GM19463 (cell line): ENCODE results near the gene GTPBP8.
A peak's percentile ranks its signal among the peaks of the same experiment; 100 is the strongest.

Source experiments
- ATAC-seq: cut with Tn5 transposase; IDR thresholded peaks from one replicate; pipeline ENCODE4 v1.9.1; 2021; ENCODE audit warnings: mild to moderate bottlenecking, moderate library complexity; ENCODE audit not compliant: unreplicated experiment

Gene GTPBP8

DNA sequence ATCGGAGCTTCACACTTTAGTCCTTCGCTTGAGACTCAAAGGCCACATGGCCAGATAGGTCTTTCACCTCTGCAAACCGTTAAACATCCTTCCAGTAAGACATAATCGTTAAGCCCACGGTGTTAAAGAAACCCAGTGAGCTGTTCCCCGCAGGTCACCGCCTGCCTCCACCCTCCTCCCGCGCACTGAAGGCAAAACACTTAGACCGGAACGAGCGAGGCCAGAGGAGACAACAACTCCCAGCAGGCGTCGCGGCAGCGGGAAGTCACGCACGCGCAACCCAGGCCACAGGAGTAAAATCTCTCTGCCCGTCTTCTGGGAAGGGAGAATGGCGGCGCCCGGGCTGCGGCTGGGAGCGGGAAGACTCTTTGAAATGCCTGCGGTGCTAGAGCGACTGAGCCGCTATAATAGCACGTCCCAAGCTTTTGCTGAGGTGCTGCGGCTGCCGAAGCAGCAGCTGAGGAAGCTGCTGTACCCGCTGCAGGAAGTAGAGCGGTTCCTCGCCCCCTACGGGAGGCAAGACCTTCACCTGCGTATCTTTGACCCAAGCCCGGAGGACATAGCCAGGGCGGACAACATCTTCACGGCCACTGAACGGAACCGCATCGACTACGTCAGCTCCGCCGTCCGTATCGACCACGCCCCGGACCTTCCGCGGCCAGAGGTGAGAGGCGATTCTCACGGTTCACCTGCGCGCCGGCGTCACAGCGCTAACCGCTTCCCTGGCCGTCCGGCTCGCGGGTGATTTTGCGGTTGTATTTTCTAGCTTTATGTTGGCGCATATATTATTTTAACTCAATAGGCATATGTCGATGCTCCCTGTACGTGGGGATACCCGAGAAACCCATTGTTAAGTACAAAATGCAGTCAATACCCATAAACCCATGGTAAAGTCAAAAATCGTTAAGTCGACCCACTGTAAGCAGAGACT lies at the start of gene GTPBP8:
Gene GTPBP8 (plus strand): TSS at position 313 of the 931 bp plus-strand sequence. CDS start 16 bp downstream, at position 329.
- ATAC-seq: peak; percentile 93

DNA sequence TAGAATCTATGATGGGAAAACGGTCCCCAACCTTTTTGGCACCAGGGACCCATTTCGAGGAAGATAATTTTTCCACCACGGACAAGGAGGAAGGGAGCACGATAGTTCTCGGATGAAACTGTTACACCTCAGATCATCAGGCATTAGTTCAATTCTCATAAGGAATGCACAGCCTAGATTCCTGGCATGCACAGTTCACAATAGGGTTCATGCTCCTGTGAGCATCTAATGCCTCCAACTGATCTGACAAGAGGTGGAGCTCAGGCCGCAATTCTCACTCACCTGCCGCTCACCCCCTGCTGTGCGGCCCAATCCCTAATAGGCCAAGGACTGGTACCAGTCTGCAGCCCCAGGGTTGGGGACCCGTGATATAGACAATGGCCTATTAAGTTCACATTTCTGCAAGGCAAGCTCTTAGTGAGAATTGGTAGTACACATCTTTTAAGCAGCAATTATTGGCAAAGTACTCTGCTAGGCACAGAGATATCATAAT lies 42.4 kb upstream of the GTPBP8 start:
- ATAC-seq: no peak

- no peak for ATAC-seq
Measured at GRCh38 chr3:112956351-112956750, 34.4 kb upstream of the GTPBP8 start.

- ATAC-seq: no peak
Measured at GRCh38 chr3:112958811-112959560, 31.8 kb upstream of the GTPBP8 start.

- ATAC-seq: no peak
Measured at GRCh38 chr3:112963683-112964082, 27.1 kb upstream of the GTPBP8 start.

- no peak for ATAC-seq
Measured at GRCh38 chr3:112965656-112966055, 25.1 kb upstream of the GTPBP8 start.

DNA sequence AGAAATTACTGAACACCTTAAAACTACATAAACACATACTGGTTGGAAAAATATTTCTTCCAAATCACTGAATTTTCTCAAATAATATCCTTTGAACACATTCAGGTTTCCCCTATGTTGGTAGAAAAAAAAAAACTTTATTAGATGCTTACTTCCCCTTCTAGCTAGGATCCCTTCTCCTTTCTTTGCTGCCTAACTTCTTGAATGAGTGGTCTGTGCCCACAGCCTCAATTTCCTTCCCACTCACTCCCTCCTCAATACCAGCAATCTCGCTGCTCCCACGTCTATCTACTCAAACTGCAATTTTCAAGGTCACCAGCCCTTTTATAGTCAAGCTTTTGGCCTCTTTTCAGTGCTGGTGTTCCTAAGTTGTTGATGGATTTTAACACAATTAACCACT lies 24.2 kb upstream of the GTPBP8 start:
- no peak for ATAC-seq

GRCh38 chr3:112967425-112967824 lies 23.4 kb upstream of the GTPBP8 start:
- ATAC-seq: no peak

- no peak for ATAC-seq
Measured at GRCh38 chr3:112967828-112968227, 23.0 kb upstream of the GTPBP8 start.

DNA sequence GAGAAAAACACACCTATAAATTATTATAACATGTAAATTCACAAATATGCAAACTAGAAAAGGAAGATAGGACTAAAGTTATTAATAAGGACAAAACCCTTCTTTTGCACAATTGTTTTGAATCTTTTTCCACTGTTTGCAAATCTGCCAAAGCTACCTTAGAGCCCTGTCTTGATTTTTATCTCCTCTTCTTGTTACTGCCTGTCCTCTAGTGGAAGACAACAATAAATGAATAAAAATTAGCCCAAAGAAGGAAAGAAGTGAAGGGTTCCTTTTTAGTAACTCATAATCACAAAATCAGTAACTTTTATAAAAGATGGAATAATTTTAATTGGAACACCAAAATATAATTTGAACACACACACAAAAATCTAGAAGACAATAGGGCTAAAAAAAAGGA lies 18.6 kb upstream of the GTPBP8 start:
- no peak for ATAC-seq

GRCh38 chr3:112973325-112974177 lies 17.2 kb upstream of the GTPBP8 start:
- ATAC-seq: peak; percentile 92

GRCh38 chr3:112974178-112974517 lies 16.6 kb upstream of the GTPBP8 start:
- no peak for ATAC-seq

- ATAC-seq: no peak
Measured at GRCh38 chr3:112974894-112975293, 15.9 kb upstream of the GTPBP8 start, which contains the start of gene CD200R1. CD200R1 (minus strand) TSS chr3:112975103; CDS start chr3:112974857, 246 bp downstream.

GRCh38 chr3:112976001-112976400 lies 14.8 kb upstream of the GTPBP8 start:
- ATAC-seq: no peak

DNA sequence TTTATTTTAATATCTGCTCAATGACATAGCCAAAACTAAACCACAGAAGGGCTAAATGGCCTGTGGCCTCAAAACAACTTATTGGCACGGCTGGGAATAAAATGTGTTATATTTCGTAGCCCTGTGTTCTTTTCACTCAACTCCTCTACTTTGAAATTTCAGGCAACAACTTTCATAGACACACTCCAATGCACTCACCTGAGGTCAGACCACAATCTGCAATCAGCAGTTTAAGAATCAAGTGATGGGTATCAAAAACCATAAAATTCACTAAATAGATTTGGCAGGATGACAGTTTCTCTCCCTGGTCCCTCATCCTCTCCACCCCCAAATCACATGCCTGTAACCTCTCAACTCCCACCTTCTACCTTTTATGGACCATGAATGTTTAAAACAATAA lies 13.8 kb upstream of the GTPBP8 start:
- ATAC-seq: no peak

- no peak for ATAC-seq
Measured at GRCh38 chr3:112979244-112979832, 11.4 kb upstream of the GTPBP8 start.

- ATAC-seq: no peak
Measured at GRCh38 chr3:112980080-112980479, 10.7 kb upstream of the GTPBP8 start.

DNA sequence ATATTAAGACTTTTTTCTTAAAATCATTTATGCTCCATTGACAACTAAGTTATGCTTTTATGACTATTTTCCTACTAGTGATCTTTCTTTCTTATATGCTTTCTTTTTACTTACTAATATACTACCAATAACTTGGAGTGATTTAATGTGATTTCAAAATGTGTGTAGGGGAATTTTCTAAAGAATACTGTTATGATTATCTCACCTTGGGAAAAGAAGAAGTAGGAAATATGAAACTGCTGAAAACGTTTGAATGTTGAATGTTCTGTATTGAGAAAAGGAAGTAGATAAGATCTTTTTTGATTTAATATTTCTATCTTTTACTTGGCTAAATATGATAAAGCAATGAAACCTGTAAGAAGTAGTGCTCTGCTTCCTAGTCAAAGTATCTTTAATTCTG lies 8.1 kb upstream of the GTPBP8 start:
- ATAC-seq: no peak

DNA sequence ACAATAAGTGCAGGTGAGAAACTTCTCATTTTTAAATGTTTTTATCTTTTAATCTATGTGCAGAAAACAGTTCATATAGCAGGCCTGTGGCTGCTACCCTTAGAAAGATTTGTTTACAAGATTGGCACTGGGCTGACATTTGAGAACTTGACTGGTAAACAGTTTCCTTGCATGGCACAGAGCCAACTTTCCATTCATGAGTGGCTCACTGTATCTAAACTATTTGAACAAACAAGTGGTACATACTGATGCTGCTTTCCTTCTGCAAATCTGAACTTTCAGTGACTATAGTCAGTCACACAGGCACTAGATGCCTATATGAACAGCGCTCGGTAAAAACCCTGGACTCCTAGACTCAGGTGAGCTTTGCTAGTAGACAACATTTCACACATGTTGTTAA lies 6.3 kb upstream of the GTPBP8 start:
- peak; percentile 42 for ATAC-seq

GRCh38 chr3:112987710-112988334 lies 3.0 kb upstream of the GTPBP8 start:
- no peak for ATAC-seq
